GM18508 (cell line): ENCODE results near the gene PAH.
A peak's percentile ranks its signal among the peaks of the same experiment; 100 is the strongest.

Experiments used
- ATAC-seq: cut with Tn5 transposase; IDR thresholded peaks from one replicate; pipeline ENCODE4 v1.9.1; 2021; ENCODE audit warnings: moderate number of reproducible peaks; ENCODE audit not compliant: insufficient read depth, unreplicated experiment

Gene PAH

DNA sequence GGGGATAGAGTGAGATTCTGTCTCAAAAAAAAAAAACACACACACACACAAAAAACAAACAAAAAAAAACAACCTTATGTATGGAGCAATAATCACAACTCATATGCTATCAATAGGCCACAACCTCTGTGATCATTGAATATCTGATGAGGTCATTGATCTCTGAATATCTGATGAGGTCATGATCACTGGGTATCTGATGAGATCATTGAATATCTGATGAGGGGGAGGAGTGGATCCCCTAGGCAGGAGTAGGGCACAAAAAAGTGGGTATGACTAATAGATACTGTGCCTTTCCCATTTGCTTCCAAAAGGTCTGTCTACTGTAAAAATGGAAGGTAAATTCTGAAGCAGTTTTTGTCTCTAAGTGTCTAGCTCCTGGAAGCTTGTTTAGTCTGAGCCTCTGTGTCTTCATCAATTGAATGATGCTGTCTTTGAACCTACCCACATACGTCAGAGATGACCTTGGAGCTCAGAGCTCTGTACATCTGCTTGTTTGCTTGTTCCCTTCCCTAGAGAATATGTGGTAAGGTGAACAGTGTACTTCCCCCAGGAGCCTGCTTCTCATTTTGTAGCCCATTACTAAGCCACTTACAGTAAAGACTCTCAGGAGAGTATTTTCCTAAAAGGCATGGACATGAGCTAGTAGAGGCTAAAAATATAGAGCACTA lies 13.6 kb downstream of the PAH start:
- ATAC-seq: no peak

DNA sequence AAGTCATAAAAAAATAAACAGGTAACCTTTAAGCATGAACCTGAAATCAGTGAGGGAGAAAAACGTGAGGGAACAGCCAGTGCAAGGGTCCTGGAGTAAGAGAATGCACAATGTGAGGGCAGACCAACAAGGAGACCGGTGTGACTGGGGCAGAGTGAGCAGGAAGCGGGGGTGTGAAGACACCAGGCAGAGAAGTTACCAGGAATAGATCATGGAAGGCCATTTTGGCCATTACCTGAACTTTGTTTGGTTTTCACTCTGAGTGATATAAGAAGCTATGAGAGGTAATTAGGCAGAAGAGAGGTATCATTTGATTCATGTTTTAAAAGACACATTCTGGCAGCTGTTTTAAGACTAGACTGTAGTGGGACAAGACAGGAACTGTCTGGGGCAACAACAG lies 15.0 kb downstream of the PAH start:
- no peak for ATAC-seq

DNA sequence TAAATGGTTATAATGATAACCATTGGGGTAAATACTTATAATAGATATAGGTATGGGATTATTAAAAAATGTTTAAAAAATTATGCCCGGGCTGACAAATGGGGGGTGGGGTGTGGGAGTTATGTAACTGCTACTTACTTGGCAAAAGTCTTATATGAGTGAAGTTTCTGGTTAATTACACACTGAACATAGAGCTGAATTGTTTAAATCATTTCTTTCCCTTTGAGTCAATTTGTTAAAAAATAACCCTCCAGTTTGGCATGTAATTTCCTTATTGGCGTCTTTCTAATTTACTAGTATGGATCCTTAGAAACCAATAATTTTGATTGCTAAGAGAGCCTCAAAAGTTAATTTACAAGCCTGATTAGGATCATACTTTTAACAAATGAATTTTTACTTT lies 16.7 kb downstream of the PAH start:
- ATAC-seq: no peak

DNA sequence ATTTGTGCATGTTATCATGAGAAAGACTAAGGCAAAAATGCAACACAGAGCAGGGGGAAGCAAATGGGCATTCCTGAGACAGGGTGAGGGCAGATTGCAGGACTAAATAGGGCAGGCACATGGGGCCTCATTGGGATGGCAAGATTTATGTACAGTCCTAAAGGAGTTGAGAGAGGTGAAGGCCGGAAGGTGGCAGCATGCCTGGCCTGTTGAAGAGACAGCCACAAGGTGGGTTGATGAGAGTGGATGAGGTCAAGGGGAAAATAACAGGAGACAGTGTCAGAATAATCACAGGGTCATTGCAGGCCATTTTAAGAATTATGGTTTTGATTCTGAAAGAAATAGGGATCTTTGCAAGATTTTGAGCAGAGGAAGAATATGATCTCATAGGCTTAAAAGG lies 21.0 kb downstream of the PAH start:
- ATAC-seq: no peak

DNA sequence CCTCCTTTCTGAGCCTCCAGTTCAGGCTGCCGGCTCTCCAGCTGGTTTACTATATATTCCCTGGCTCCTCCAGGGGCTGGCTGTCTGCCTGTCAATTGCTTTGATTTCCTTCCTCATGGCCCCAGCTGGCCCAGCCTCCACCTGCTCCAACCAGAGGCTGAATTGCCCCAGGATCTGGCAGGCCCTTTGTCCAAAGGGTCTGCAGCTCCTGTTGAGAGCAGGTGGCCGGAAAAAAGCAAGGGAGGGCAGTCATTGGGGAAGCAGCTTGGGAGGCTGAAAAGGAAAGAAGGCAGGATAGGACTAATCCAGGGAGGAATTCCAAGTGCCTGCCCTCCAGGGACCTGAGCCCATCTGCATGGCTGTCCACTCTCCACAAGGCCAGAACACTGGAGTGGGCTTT lies 25.3 kb downstream of the PAH start:
- ATAC-seq: no peak

DNA sequence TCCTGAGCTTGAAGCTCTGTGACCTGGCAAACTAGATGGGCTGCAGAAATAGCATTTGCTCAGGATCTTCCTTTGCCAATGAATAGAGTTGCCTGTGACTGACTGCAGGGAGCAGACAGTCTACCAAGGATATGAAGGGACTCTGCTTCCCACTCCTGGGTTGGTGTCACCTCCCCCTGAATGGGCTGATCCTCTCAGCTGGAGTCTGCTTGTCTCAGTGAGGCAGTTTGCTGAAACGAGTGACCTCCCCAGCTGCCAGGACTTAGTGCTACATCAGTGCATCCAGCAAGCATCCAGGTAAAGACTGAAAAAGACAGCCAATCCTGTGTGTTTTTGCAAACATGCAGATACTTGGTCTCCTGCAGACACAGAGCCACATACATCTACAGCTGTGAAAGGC lies 28.5 kb downstream of the PAH start:
- ATAC-seq: no peak

DNA sequence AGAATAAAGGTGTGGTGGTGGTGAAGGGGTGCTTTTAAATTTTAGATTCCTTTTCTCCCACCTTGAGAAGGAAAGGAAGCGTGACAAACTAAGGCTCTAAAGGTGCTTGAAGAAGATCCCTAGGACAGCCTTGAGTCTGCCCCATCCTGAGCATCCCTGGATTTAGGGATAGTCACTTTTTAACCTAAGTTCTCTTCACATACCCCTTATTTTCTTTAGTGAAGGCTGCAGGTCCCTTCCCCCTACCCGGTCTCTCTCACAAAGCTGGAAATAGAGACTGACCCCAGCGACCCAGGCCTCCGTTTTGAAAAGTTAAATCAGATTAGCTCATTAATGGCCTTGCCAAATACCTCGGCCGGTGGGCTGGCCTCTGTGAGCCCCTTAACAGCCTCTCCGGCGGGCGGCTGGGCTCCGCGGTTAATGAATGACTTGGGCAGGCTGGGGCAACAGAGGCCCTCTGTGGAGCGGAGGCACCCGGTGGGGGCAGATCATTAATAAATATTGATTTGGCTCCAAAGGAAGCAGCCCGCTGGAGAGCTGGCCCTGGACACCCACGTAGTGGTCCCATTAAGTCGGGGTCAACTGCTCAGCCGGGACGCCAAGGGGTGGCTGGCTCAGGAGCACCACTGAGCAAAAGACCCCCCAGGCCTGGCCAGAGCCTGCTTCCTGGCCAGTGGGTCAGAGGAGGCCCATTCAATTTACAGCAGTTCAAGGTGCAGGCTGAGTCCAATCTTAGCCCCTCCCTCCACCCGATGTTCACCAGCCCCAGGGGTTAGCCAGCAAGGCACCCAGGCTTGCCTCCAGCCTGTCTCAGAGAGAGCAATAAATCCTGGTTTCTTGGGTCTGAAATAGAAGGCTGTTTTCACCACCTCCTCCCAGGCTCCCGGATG lies 31.8 kb downstream of the PAH start:
- ATAC-seq: no peak

DNA sequence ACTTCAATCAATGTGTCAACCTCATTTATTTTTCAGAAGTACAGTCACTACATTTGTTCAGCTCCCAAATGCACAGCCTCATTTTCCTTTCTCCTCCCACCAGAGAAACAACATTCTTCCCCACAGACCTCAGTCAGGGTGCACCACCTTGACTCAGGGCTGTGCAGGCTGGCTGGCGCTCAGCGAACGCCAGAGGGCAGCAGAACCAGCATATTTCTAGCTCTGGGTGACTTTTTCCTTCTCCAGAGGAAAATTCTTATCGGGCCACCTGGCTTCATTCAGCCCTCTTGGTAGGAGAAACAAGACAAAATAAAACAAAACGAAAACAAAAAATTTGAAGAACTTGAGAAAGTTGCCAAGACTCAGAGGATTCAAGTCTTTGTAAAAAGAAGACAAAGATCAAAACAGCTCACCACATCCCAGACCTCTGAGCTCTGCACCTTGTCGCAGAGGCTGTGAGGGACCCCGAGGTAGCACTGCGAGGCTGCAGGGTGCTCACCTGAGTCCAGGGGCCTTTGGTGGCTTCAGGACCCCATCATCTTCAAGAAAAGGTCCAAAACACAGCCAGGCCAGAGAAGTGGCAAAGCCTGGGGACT lies 33.7 kb downstream of the PAH start:
- ATAC-seq: no peak

DNA sequence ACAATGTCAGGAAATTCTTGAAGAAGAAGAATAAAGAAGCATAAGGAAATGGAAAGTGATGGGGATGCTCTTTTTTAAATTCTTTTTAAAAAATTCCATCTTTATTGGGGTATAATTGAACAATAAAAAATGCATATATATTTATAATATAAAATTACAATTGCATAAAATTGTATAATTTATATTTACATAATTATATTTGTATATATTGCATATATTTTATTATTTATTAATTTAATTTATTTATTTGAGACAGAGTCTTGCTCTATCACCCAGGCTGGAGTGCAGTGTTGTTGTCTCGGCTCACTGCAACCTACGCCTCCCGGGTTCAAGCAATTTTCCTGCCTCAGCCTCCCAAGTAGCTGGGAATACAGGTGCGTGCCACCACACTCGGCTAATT lies 36.3 kb downstream of the PAH start:
- no peak for ATAC-seq

DNA sequence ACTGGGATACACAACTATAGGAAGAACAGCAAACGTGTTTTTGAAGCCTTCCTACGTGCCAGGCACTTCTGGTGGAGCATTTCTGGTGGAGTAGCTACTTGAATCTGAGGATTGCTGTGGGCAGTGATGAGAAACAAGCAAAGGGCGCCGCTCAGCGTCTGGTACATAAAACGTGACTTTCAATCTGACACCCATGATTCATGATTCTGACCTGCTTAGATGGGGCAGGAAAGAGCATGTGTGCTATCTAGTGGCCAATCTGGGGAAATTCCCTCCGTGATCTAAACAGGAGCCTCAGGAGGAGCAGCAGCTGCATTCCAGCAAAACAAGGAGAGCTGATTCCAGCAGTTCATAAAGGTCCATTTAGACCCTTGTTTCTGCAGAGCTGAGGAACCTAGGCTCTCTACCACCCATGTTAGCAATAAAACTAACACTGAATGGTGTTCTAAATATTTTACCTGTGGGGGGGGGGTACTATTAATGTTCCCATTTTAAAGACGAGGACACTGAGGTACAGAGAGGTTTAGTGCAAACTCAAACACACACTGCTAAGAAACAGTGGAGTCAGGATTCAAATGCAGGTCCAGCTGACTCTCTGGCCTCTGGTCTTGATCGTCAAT lies 37.8 kb downstream of the PAH start:
- ATAC-seq: peak; percentile 74

DNA sequence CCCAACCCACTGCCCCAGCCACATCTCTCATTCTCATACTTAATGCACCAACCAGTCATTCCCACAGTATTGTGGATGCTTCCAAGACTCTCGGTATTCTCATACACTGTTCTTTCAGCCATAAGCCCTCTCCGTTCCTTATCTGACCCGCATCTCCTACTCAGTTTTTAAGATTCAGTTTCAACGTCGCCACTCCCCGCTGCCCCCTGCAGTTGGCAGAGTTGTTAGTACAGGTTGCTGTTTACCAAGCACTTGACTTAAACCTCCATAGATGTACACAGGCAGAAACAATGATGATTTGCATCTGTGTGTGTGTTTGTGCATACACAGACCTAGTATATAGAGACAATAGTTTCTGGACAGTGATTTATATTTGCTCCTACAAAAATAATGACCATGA lies 40.2 kb downstream of the PAH start:
- ATAC-seq: no peak

DNA sequence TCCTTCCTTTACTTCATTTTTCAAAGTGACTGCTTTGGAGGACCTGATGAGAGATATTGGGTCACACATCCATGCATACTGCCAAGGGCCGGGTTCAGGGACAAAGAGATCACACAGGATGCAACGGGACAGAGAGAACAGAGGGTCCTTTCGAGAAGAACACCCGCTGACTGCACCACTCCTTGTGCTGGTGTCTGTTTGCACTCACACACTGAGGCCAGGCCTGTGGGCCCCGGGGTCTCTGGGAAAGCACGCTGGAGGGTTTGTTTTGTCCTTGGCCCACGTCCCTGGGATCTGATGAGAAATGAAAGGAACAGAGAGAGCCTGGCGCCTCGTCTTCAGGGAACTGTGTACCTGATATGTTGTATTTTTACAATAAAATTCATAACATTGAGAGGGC lies 42.2 kb downstream of the PAH start:
- no peak for ATAC-seq

DNA sequence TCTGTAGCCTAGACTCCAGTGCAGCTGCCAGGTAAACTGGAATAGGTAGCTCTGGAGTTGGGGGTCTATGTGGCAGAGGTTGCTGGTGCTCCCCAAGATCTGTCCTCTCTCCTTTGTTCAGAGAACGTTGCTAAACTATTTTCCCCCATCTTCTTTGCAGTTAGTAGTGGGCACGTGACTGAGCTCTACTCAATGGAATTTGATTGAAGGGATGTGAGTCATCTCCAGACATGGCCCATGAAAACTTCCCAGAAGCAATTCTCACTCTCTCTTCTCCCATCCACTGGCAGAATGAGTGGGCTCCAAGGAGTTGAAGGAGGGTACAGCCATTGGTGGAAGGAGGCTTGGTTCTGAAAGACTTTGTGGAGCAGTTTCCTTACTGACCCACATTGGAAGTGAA lies 44.0 kb downstream of the PAH start:
- ATAC-seq: no peak

DNA sequence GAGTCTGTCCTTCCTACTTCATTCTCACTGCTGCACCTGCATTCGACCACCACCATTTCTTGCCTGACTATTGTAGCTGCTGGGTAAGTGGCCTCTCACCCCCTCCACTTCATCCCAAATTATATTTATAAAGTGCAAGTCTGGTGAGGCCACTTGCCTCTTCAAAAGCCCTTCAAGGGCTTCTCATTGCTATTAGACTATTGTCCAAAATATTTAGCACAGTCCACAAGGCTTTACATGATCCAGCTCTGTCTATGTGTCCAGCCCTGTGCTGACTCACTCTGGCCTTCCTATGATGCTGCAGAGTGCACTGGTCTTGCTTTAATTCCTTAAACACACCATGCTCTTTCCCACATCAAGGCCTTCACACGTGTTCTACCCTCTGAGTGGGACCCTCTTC lies 46.0 kb downstream of the PAH start:
- no peak for ATAC-seq

DNA sequence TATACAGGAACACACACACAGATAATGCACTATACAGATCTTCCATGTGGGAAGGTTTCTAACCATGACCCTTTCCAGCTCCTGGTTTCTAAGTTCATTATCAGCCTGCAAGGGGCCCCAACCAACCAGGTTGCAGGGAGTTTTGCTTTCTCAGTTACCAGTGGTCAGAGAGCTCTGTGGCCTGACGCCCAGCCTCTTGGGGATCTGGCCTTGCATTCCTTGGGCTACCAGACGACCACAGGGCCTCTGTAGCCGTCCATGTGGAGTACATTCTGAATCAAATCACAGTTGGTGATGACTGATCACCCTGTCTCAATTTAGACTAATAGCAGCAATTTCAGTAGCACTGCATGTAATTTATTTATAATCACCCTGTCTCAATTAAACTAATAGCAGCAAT lies 47.5 kb downstream of the PAH start:
- ATAC-seq: no peak

DNA sequence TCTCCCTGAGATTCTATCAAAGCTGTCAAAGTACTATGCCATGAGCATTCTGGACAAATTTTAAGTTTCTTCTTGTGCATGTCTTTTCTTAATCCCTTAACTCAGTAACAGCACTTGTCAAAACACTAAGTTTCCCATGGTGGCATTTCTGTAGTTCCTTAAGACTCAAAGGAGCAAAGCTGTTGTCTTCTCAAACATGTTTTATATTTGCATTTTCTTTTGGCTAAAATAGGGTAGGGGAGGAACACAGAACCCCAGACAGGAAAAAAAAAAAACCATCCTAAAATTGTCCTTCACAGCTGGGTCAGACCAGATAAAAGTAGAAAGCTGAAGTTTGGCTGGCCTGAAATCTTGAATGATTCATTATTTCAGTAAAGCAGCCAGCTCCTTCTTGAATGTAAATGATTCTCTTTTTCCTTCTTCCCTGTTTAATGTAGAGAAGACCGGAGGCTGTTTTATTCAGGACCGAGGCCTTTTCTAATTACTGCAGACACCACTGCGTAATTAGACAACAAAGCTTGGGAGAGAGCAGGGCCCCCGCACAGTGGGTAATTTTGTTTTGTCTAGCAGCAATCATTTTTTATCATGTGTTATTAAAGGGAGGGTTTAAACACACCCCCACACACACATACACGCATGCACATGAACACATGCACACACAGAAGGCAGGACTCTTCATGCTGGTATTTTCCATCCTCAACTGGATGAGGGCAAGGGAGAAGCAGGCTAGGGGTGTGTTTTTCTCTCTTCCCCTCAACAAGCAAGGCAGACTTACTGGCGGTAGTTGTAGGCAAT lies 51.0 kb downstream of the PAH start:
- ATAC-seq: no peak

DNA sequence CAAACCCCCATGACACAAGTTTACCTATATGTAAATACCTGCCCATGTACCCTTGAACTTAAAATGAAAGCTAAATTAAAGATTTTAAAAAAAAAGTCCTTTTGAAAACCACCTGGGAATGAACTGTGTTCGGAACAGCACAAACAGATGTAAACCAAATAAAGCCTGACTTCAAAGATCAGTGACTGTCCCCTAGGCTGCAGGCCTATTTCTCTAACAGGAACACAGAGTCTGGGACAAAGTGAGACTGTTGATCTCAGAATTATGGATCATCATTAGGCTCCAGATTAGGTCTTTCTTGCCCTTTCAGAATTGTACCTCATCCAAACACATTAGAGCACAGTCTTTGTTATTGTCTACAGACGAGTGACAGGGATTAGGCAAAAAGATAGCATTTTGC lies 54.6 kb downstream of the PAH start:
- ATAC-seq: no peak

DNA sequence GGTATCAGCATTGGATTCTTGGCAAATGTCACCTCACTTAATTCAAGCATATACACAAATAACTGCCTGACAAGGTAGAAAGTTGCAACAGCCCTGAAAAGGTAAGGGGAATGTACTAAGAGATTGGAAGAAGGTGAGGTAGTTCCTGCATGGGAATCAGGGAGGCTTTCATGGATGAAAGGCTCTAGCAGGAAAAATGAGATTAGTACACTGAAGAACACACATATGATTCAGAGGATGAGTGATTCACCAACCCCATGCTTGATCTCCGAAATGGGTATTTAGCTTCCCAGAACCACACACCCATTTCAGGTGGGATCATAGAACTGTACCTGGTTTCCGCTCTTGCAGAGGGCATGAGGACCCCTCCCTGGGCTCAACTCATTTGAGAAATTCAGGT lies 65.8 kb downstream of the PAH start:
- ATAC-seq: no peak

DNA sequence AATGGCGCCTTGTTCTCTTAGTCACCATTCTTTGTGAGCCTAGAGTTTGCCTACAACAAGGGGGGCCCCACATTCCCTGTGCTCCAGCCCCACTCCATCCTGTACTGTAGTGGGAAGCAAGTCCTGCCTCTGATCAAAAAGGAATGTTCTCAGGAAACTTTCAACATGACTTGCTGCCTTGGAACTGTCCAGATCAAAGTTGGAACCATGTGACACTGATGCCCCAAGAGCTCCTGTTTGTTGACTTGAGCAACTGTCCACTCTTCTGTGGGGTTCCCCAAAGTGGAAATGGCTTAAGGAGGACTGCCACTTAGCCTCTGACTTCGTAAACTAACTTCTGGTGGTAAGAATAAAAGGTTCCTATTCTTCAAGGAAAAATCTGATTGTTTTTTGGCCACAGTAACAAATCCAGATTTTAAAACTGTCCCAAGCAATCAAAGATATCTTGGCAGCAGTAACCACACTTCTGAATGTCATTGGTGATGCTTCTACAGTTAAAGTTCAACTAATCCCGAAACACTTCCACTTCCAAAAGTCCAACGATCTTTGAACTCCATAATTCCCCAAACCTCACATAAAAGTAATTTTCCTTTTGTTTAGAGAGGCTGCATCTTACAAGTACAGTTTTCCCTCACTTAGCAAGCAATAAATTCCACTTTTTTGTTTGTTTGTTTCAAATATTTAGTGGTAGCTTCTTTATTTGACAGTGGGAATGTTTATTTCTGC lies 67.2 kb downstream of the PAH start:
- no peak for ATAC-seq

DNA sequence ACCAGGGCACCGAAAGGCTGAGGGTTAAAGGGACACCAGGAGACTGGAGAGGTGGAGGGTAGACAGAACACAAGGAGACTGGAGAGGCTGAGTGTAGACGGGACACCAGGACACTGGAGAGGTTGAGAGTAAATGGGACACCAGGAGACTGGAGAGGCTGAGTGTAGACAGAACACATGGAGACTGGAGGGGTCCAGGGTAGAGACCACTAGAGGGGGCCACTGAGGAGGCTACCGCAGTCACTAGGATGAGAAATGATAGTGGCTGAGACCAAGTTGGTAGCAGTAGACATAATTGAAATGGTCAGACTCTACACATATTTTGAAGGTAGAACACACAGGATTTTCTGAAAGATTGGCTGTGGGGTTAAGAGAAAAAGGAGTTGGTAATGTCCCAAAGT lies 68.2 kb downstream of the PAH start:
- ATAC-seq: no peak
